Psoas muscle (tissue), 8 donors: ENCODE results near the gene XRCC5. TPM values are rescaled to one million over a fixed set of nuclear protein-coding genes. Genes with fewer than 3 reads are reported as not detected.

Experiments
- ATAC-seq, 4 donors: fragments of 200-7000 bp; cut with Tn5 transposase; one replicate each; pipeline ENCODE4 v1.9.1; 2020; ENCODE audit warnings: moderate library complexity in 3 of 4, mild to moderate bottlenecking in 2 of 4
- DNase-seq, 2 donors: peaks; one replicate each; pipeline ENCODE4 v3.0.0-alpha.2; 2020
- H3K27ac ChIP-seq: fragments of 200-600 bp; one replicate; pipeline ENCODE4 v1.8.0; 2022
- H3K27me3 ChIP-seq, 3 donors: fragments of 200-600 bp in 1 of 3; one replicate each; pipeline versions ENCODE4 v1.6.1 to v1.8.0; 2013 to 2022; ENCODE audit warnings: low read length in 2 of 3, mild to moderate bottlenecking in 2 of 3, moderate library complexity in 1 of 3; ENCODE audit not compliant: insufficient read depth in 3 of 3
- H3K36me3 ChIP-seq, 2 donors: fragments of 200-600 bp in 1 of 2; one replicate each; pipeline versions ENCODE4 v1.6.1 to v1.8.0; 2013 to 2022; ENCODE audit warnings: low read depth in 1 of 2, mild to moderate bottlenecking in 1 of 2, moderate library complexity in 1 of 2; ENCODE audit not compliant: insufficient read depth in 1 of 2
- H3K4me1 ChIP-seq: fragments of 200-600 bp; one replicate; pipeline ENCODE4 v1.8.0; 2022
- H3K4me3 ChIP-seq: fragments of 200-600 bp; one replicate; pipeline ENCODE4 v1.8.0; 2022; ENCODE audit warnings: mild to moderate bottlenecking
- H3K9me3 ChIP-seq: fragments of 200-600 bp; one replicate; pipeline ENCODE4 v1.8.0; 2022
- WGBS, 3 donors: extraction: QIAGEN DNeasy Blood & Tissue Kit; methylation state at CpG; one replicate each; pipeline versions ENCODE4 v1.1.6 to v1.1.7; 2013; 5-methylcytosine and 5-hydroxymethylcytosine counted together
- intact Hi-C, 2 donors: fragments of 100-400 bp; cut with DNase I; formaldehyde crosslinking; loops; one replicate each; pipeline versions ENCODE4 v1.11.0 to v1.14.2; 2022
- polyA plus RNA-seq, 3 donors: library from polyadenylated mRNA; stranded (reverse); fragments of 200-250 nt; gene quantifications; one replicate each; pipeline ENCODE4 v1.2.3, GENCODE V29; 2013
- total RNA-seq, 4 donors: library from RNA; stranded (reverse); fragmentation: NEBNext Ultra II Directional in 2 of 4; extraction: Animal tissue kit (Norgen Biotek cat#: 25700) in 2 of 4; gene quantifications; one replicate each; pipeline versions ENCODE4 v1.2.1 to v1.2.4, GENCODE V29; 2021 to 2023
- TF ChIP-seq, protein P1 (sequence below): fragments of 200-600 bp; IDR thresholded peaks from one replicate; pipeline ENCODE4 v1.8.0; 2022; ENCODE audit warnings: antibody characterized with exemption
- donor health status: healthy with polysubstance abuse.
- donor health status: DM: no; HTN: no; CAD: no; lungs with moderate emphysema.
- donor health status: Bipolar disorder and iron deficiency.
- donor health status: healthy.
- donor health status: DM: yes; HTN: yes; CAD: no.
- donor health status: DM: no; HTN: no; CAD: no.
- donor health status: DM: no; HTN: no; CAD: no.
- donor health status: DM: yes; HTN: yes; CAD: no.

The XRCC5 gene
- total and polyA plus RNA-seq, 7 donors = 75.3 to 173 (median 140) TPM

DNA sequence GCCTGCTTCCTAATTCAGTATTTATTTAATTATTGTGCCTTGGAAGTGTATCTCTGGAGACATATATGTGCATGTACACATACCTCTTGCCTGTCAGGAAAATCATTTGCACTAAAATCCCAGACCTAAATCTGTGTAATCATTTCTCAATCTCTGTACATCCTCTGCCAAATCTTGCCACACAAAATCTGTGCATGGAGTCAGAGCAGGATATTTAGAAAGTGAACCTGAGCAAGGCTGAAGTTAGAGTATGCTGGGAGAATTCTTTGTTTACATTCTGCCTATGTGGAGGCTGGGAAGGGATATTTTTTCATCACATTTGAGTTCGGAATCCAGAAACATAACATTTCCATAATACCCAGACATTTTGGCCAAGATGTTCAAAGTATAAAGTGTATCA lies 9.3 kb downstream of the XRCC5 start:
- Histone ChIP-seq H3K4me3 (no peak overlapping the region), H3K27me3 (no peaks in the 10 kb centered on the region), H3K36me3 (peaks cover 9 to 92% of the 10 kb centered on the region in 2 donors), H3K4me1 (peaks cover 18% of the 10 kb centered on the region), H3K27ac (no peak overlapping the region), H3K9me3 (no peaks in the 10 kb centered on the region)
- DNase-seq = no peak
- TF ChIP-seq, protein P1, sequence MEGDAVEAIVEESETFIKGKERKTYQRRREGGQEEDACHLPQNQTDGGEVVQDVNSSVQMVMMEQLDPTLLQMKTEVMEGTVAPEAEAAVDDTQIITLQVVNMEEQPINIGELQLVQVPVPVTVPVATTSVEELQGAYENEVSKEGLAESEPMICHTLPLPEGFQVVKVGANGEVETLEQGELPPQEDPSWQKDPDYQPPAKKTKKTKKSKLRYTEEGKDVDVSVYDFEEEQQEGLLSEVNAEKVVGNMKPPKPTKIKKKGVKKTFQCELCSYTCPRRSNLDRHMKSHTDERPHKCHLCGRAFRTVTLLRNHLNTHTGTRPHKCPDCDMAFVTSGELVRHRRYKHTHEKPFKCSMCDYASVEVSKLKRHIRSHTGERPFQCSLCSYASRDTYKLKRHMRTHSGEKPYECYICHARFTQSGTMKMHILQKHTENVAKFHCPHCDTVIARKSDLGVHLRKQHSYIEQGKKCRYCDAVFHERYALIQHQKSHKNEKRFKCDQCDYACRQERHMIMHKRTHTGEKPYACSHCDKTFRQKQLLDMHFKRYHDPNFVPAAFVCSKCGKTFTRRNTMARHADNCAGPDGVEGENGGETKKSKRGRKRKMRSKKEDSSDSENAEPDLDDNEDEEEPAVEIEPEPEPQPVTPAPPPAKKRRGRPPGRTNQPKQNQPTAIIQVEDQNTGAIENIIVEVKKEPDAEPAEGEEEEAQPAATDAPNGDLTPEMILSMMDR = no peak
- no peak for ATAC-seq
- 91 to 98% (median 97%) methylated on average over 1 of the region's 1 CpG for WGBS, 3 donors
- intact Hi-C loops = loop anchor here in 1 of 2 donors (5.0 kb wide), 1 partner anchor 304 kb away; no protein-coding TSS in a partner anchor

DNA sequence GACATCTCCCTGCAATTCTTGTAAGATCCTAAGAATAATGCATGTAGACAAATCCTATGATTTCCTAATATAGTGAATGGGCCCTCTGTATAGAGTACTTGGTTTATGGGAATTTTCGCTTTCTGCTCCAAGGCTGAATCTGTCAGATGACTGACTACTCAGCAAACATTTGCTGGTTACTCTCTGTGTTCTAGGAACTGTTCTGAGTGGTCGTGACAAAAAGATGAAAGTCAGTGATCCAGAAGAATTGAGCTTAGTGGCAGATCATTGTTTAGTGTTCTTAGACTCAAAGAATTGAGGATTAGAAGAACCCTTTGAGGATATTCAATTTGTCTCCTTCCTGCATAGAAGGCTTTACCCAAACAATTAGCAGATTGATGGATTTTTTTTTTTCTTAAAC lies 10.0 kb downstream of the XRCC5 start:
- peaks cover 17% of the 10 kb centered on the region for H3K4me1 ChIP-seq
- 80 to 86% (median 85%) methylated on average over 2 of the region's 2 CpGs for WGBS, 3 donors
- ATAC-seq (no peak), DNase-seq (no peak)
- H3K36me3 ChIP-seq = peaks cover 9 to 92% of the 10 kb centered on the region in 2 donors
- H3K27me3 ChIP-seq = no peaks in the 10 kb centered on the region
- intact Hi-C loops = loop anchor here in 1 of 2 donors (5.0 kb wide), 1 partner anchor 303 kb away; no protein-coding TSS in a partner anchor
- H3K4me3 ChIP-seq = no peak overlapping the region
- H3K27ac ChIP-seq = no peak overlapping the region
- TF ChIP-seq, protein P1 = no peak
- H3K9me3 ChIP-seq = no peaks in the 10 kb centered on the region

DNA sequence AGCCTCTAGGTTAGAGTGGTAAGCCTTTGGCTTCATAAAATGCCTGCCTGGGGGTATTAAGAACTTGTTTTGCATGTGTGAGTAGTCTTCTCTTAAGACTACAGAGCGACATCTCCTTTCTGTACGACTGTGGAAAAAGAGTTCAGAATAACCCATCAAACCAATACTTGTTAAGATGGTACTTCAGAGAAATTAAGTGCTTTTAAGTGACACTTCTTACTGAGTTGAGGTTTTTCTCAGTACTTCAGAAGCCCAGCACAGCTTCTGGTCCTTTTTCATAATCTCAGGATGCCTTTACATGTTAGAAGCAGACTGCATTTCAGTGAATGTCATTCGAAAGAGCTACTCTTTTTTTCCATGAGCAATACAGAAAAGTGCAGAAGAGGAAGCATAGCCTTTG lies 10.8 kb downstream of the XRCC5 start:
- intact Hi-C loops = loop anchor here in 1 of 2 donors (5.0 kb wide), 1 partner anchor 302 kb away; no protein-coding TSS in a partner anchor
- H3K4me1 ChIP-seq = peaks cover 13% of the 10 kb centered on the region
- H3K9me3 ChIP-seq = no peaks in the 10 kb centered on the region
- peaks cover 9 to 96% of the 10 kb centered on the region in 2 donors for H3K36me3 ChIP-seq
- WGBS, 3 donors = 82 to 88% (median 88%) methylated on average over 3 of the region's 3 CpGs
- DNase-seq (no peak), ATAC-seq (no peak)
- TF ChIP-seq, protein P1 = no peak
- H3K4me3 ChIP-seq = no peak overlapping the region
- no peaks in the 10 kb centered on the region for H3K27me3 ChIP-seq
- H3K27ac ChIP-seq = no peak overlapping the region

DNA sequence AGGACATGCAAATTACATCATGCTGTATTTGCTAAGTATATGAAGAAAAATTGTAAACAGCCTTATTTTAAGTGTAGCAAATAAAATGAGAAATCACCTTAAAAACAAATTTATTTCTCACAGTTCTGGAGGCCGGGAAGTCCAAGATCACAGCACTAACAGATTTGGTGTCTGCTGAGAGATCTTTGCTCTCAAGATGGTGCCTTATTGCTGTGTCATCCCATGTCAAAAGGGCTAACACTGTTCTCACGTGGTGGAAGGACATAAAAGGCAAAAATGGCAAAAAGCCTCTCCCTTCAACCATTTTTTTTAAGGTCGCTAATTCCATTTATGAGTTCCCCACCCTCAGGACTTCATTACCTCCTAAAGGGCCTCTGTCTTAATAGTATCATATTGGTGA lies 12.1 kb downstream of the XRCC5 start:
- peaks cover 2% of the 10 kb centered on the region for H3K4me1 ChIP-seq
- WGBS, 3 donors = 84 to 88% (median 85%) methylated on average over 3 of the region's 3 CpGs
- H3K4me3 ChIP-seq = no peak overlapping the region
- peaks cover 11 to 100% of the 10 kb centered on the region in 2 donors for H3K36me3 ChIP-seq
- no peaks in the 10 kb centered on the region for H3K27me3 ChIP-seq
- DNase-seq = no peak
- H3K27ac ChIP-seq = no peak overlapping the region
- no peaks in the 10 kb centered on the region for H3K9me3 ChIP-seq
- TF ChIP-seq, protein P1 = no peak
- ATAC-seq = no peak
- intact Hi-C loops = no loop called here

DNA sequence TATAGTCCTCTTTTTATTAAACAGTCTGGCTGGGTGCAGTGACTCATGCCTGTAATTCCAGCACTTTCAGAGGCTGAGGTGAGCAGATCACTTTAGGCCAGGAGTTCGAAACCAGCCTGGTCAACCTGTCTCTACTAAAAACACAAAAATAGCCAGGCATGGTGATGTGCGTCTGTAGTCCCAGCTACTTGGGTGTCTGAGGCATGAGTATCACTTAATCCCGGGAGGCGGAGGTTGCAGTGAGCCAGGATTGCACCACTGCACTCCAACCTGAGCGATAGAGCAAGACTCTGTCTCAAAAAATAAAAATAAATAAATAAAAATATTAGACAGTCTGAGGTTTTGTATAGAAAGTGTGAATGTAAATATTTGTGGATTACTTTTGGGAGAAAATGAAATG lies 17.8 kb downstream of the XRCC5 start:
- intact Hi-C loops = no loop called here

More for the DNA sequence above, 17.8 kb downstream of the XRCC5 start:
- Histone ChIP-seq H3K9me3 (no peaks in the 10 kb centered on the region), H3K36me3 (peaks cover 8 to 100% of the 10 kb centered on the region in 2 donors), H3K4me1 (no peaks in the 10 kb centered on the region), H3K27me3 (no peaks in the 10 kb centered on the region), H3K4me3 (no peak overlapping the region), H3K27ac (no peak overlapping the region)
- TF ChIP-seq, protein P1 = no peak
- DNase-seq (no peak), ATAC-seq (no peak)
- WGBS, 3 donors = 87 to 93% (median 89%) methylated on average over 5 of the region's 5 CpGs
